GM23338 (cell line): ENCODE data around the gene DVL1. TPM values are rescaled to one million over a fixed set of nuclear protein-coding genes. Genes with fewer than 3 reads are reported as not detected.

Experiments used
- ATAC-seq: fragments of 200-7000 bp; cut with Tn5 transposase; 3 replicates; pipeline ENCODE4 v1.9.1; 2020
- DNase-seq: peaks from one replicate; pipeline ENCODE4 v3.0.0-alpha.2; 2015; ENCODE audit warnings: low spot score
- H2AFZ ChIP-seq: fragments of 200-600 bp; sonication (generic); 2 replicates; pipeline ENCODE4 v1.8.0; 2016; ENCODE audit warnings: antibody characterized with exemption, mild to moderate bottlenecking, moderate library complexity
- H3F3A ChIP-seq: fragments of 200-600 bp; sonication (generic); replicated peaks from 2 replicates; pipeline ENCODE4 v1.8.0; 2017; ENCODE audit warnings: antibody characterized with exemption, mixed run types, low read depth
- H3K27ac ChIP-seq: fragments of 200-600 bp; sonication (generic); 2 replicates; pipeline ENCODE4 v1.6.1; 2016; ENCODE audit warnings: low read depth
- H3K27me3 ChIP-seq: fragments of 200-600 bp; sonication (generic); 2 replicates; pipeline ENCODE4 v1.8.0; 2016; ENCODE audit warnings: mild to moderate bottlenecking, mixed run types, moderate library complexity; ENCODE audit not compliant: insufficient read depth
- H3K36me3 ChIP-seq: fragments of 200-600 bp; sonication (generic); 2 replicates; pipeline ENCODE4 v1.8.0; 2016; ENCODE audit warnings: mild to moderate bottlenecking; ENCODE audit not compliant: insufficient read depth
- H3K4me1 ChIP-seq: fragments of 200-600 bp; sonication (generic); 2 replicates; pipeline ENCODE4 v1.8.0; 2016; ENCODE audit warnings: mild to moderate bottlenecking, moderate library complexity; ENCODE audit not compliant: insufficient read depth
- H3K4me2 ChIP-seq: fragments of 200-600 bp; sonication (generic); 2 replicates; pipeline ENCODE4 v1.7.1; 2017; ENCODE audit warnings: mixed run types
- H3K4me3 ChIP-seq: fragments of 200-600 bp; sonication (generic); 2 replicates; pipeline ENCODE4 v1.6.1; 2016; ENCODE audit warnings: mixed run types
- H3K79me2 ChIP-seq: fragments of 200-600 bp; sonication (generic); replicated peaks from 2 replicates; pipeline ENCODE4 v1.8.0; 2017; ENCODE audit warnings: mild to moderate bottlenecking; ENCODE audit not compliant: insufficient read depth
- H3K9me2 ChIP-seq: fragments of 200-600 bp; sonication (generic); 2 replicates; pipeline ENCODE4 v1.8.0; 2017; ENCODE audit not compliant: insufficient read depth
- H4K20me1 ChIP-seq: fragments of 200-600 bp; sonication (generic); replicated peaks from 2 replicates; pipeline ENCODE4 v1.8.0; 2017; ENCODE audit warnings: mild to moderate bottlenecking; ENCODE audit not compliant: insufficient read depth
- H3K27ac Mint-ChIP-seq: 2 replicates; pipeline ENCODE4 v1.8.0; 2020; ENCODE audit warnings: inconsistent platforms, mild to moderate bottlenecking, moderate library complexity, mixed read lengths
- H3K27me3 Mint-ChIP-seq: 3 replicates; pipeline ENCODE4 v1.8.0; 2022; ENCODE audit warnings: low read depth, mild to moderate bottlenecking, moderate library complexity, mixed read lengths, inconsistent platforms; ENCODE audit not compliant: insufficient read depth, poor library complexity
- H3K36me3 Mint-ChIP-seq: 3 replicates; pipeline ENCODE4 v1.8.0; 2021; ENCODE audit warnings: low read depth, mild to moderate bottlenecking, inconsistent platforms, moderate library complexity, mixed read lengths
- H3K4me1 Mint-ChIP-seq: 3 replicates; pipeline ENCODE4 v1.8.0; 2020; ENCODE audit warnings: mild to moderate bottlenecking, inconsistent platforms, mixed read lengths
- H3K4me3 Mint-ChIP-seq: 3 replicates; pipeline ENCODE4 v1.8.0; 2021; ENCODE audit warnings: moderate library complexity, mild to moderate bottlenecking, inconsistent platforms, mixed read lengths
- H3K9me3 Mint-ChIP-seq: 3 replicates; pipeline ENCODE4 v1.8.0; 2020; ENCODE audit warnings: moderate library complexity, mild to moderate bottlenecking, inconsistent platforms, mixed read lengths
- CREB1 ChIP-seq: fragments of 250-450 bp; sonication (Bioruptor Pico); IDR thresholded peaks from 2 replicates; pipeline ENCODE4 v1.5.0; 2020; ENCODE audit warnings: low read depth, mild to moderate bottlenecking, moderate library complexity
- CTCF ChIP-seq, 2 experiments: fragments of 200-600 bp in 1 of 2; sonication (generic) in 1 of 2; conservative IDR thresholded peaks; 2 replicates each; pipeline versions ENCODE4 v1.5.1 to v1.6.1; 2016 to 2017; ENCODE audit warnings: antibody characterized with exemption in 2 of 2, low read depth in 2 of 2, mild to moderate bottlenecking in 2 of 2, moderate library complexity in 1 of 2
- ETS1 ChIP-seq: IDR thresholded peaks from 2 replicates; pipeline ENCODE4 v1.6.1; 2016; ENCODE audit warnings: antibody characterized with exemption
- EZH2 ChIP-seq: fragments of 200-600 bp; sonication (generic); IDR thresholded peaks from one replicate; pipeline ENCODE4 v1.8.0; 2017; ENCODE audit warnings: antibody characterized with exemption, mild to moderate bottlenecking, low read depth; ENCODE audit not compliant: unreplicated experiment
- EZH2phosphoT487 ChIP-seq: fragments of 200-600 bp; sonication (generic); IDR thresholded peaks from one replicate; pipeline ENCODE4 v1.8.1; 2018; ENCODE audit warnings: antibody characterized with exemption; ENCODE audit not compliant: unreplicated experiment
- JUNB ChIP-seq: IDR thresholded peaks from one replicate; pipeline ENCODE4 v1.6.1; 2016; ENCODE audit warnings: antibody characterized with exemption; ENCODE audit not compliant: unreplicated experiment
- POLR2AphosphoS5 ChIP-seq: IDR thresholded peaks from 2 replicates; pipeline ENCODE4 v1.6.1; 2016; ENCODE audit warnings: antibody characterized with exemption, low read depth
- ZNF114 ChIP-seq: fragments of 250-450 bp; sonication (Bioruptor Pico); IDR thresholded peaks from 2 replicates; pipeline ENCODE4 v1.5.0; 2020; ENCODE audit warnings: mild to moderate bottlenecking, moderate library complexity
- ZNF331 ChIP-seq: fragments of 250-450 bp; sonication (Bioruptor Pico); IDR thresholded peaks from 2 replicates; pipeline ENCODE4 v1.5.0; 2020; ENCODE audit warnings: low read depth, mild to moderate bottlenecking, moderate library complexity
- polyA plus RNA-seq: library from polyadenylated mRNA; unstranded; fragments of >200 nt; fragmentation: Nextera tagmentation; extraction: Ambion mirVana; gene quantifications from 2 replicates; pipeline ENCODE4 v1.2.1, GENCODE V29; 2016
- total RNA-seq: library from RNA; depleted of rRNA; stranded (reverse); fragments of >200 nt; shearing (Covaris generic); gene quantifications from 2 replicates; pipeline ENCODE4 v1.2.3, GENCODE V29; 2014

Gene DVL1
- total and polyA plus RNA-seq, 2 experiments from 2014 or later: 13.5 to 69.7 TPM

GRCh38 chr1:1327291-1327690 lies 21.9 kb downstream of the DVL1 start:
- Mint-ChIP-seq H3K27ac (no peak overlapping the region), H3K4me3 (no peak overlapping the region)
- no peak for ATAC-seq

GRCh38 chr1:1326075-1326605 lies 23.1 kb downstream of the DVL1 start:
- no peaks in the 10 kb centered on the region for H3K4me1 ChIP-seq
- H3K4me3 ChIP-seq: no peak overlapping the region
- TF ChIP-seq CTCF (conservative IDR thresholded peaks at IDR 0.05; ENCODE audit: low read depth in 2 of 2) (no peak), CREB1 (CRISPR knock-in tag) (no peak)
- H3K4me1 Mint-ChIP-seq: peaks cover 11% of the 10 kb centered on the region
- peaks cover 15% of the 10 kb centered on the region; the same call in 1 of the 2 replicates for H3F3A ChIP-seq
- ATAC-seq: no peak
- no peak overlapping the region for H3K27ac Mint-ChIP-seq
- H3K36me3 Mint-ChIP-seq: peaks cover 15% of the 10 kb centered on the region; the same call in 2 of the 3 replicates
- H4K20me1 ChIP-seq: peaks cover 5% of the 10 kb centered on the region; the same call in 1 of the 2 replicates
- H3K27me3 ChIP-seq: no peaks in the 10 kb centered on the region
- no peaks in the 10 kb centered on the region for H3K9me2 ChIP-seq
- no peak overlapping the region for H3K27ac ChIP-seq
- no peak overlapping the region for H3K4me2 ChIP-seq
- no peaks in the 10 kb centered on the region; the same call in 2 of the 3 replicates for H3K9me3 Mint-ChIP-seq
- H3K79me2 ChIP-seq: peaks cover 33% of the 10 kb centered on the region
- H3K4me3 Mint-ChIP-seq: peak overlapping the region; percentile 46
- H3K27me3 Mint-ChIP-seq: peaks cover 20% of the 10 kb centered on the region
- no peak for DNase-seq
- H3K36me3 ChIP-seq: no peaks in the 10 kb centered on the region
- no peak overlapping the region for H2AFZ ChIP-seq

More at GRCh38 chr1:1327291-1327690, 21.9 kb downstream of the DVL1 start:
- Histone ChIP-seq H3K4me1 (no peaks in the 10 kb centered on the region), H3K4me2 (no peak overlapping the region), H3K79me2 (peaks cover 22% of the 10 kb centered on the region), H4K20me1 (peaks cover 5% of the 10 kb centered on the region; the same call in 1 of the 2 replicates), H3K27ac (no peak overlapping the region), H3K9me2 (no peaks in the 10 kb centered on the region), H3K27me3 (no peaks in the 10 kb centered on the region), H2AFZ (no peak overlapping the region), H3K36me3 (no peaks in the 10 kb centered on the region), H3F3A (peaks cover 15% of the 10 kb centered on the region; the same call in 1 of the 2 replicates), H3K4me3 (no peak overlapping the region)
- Mint-ChIP-seq H3K27me3 (peaks cover 16% of the 10 kb centered on the region), H3K36me3 (peaks cover 12% of the 10 kb centered on the region; the same call in 2 of the 3 replicates), H3K4me1 (peaks cover 8% of the 10 kb centered on the region), H3K9me3 (no peaks in the 10 kb centered on the region; the same call in 2 of the 3 replicates)
- TF ChIP-seq ZNF331: no peak
- no peak for TF ChIP-seq POLR2AphosphoS5
- no peak for TF ChIP-seq EZH2phosphoT487
- no peak for TF ChIP-seq JUNB
- no peak for DNase-seq

- Histone ChIP-seq H3K4me2 (peak overlapping the region; percentile 93), H3K27ac (no peak overlapping the region), H2AFZ (no peak overlapping the region), H3K36me3 (no peaks in the 10 kb centered on the region), H3K27me3 (no peaks in the 10 kb centered on the region), H3K4me3 (peak overlapping the region; percentile 85), H3K4me1 (no peaks in the 10 kb centered on the region), H4K20me1 (peaks cover 5% of the 10 kb centered on the region; the same call in 1 of the 2 replicates), H3K79me2 (peaks cover 38% of the 10 kb centered on the region), H3F3A (peaks cover 15% of the 10 kb centered on the region; the same call in 1 of the 2 replicates), H3K9me2 (no peaks in the 10 kb centered on the region)
- Mint-ChIP-seq H3K4me3 (peak overlapping the region; percentile 64), H3K27ac (no peak overlapping the region), H3K4me1 (peaks cover 11% of the 10 kb centered on the region), H3K36me3 (peaks cover 15% of the 10 kb centered on the region; the same call in 2 of the 3 replicates), H3K9me3 (no peaks in the 10 kb centered on the region; the same call in 2 of the 3 replicates), H3K27me3 (peaks cover 20% of the 10 kb centered on the region)
- DNase-seq (no peak), ATAC-seq (no peak; the same call in 2 of the 3 replicates)
- TF ChIP-seq EZH2phosphoT487 (no peak), EZH2 (no peak), ETS1 (no peak), ZNF114 (no peak)
These were observed 23.7 kb downstream of the DVL1 start for GRCh38 chr1:1325288-1326074.
